OCI-LY3 (cell line): ENCODE results near the gene USHBP1.

Experiments used
- H2AFZ ChIP-seq: fragments of 200-600, 300-600 bp; shearing (Covaris generic); 2 replicates; pipeline ENCODE4 v1.6.0; 2014; ENCODE audit warnings: antibody characterized with exemption, low read depth, low read length
- H3K27ac ChIP-seq: fragments of 200-600, 300-600 bp; sonication (generic); 2 replicates; pipeline ENCODE4 v1.5.1; 2014; ENCODE audit warnings: mild to moderate bottlenecking, low read length, moderate library complexity, mixed read lengths
- H3K27me3 ChIP-seq: fragments of 200-600, 300-600 bp; sonication (generic); 2 replicates; pipeline ENCODE4 v1.6.1; 2014; ENCODE audit warnings: low read depth, low read length, mixed read lengths
- H3K36me3 ChIP-seq: fragments of 200-600, 300-600 bp; sonication (generic); replicated peaks from 2 replicates; pipeline ENCODE3; 2014; ENCODE audit warnings: low read depth, low read length, mixed read lengths
- H3K4me1 ChIP-seq: fragments of 300-600, 200-600 bp; sonication (generic); 2 replicates; pipeline ENCODE4 v1.6.1; 2014; ENCODE audit warnings: low read length, mixed read lengths
- H3K4me2 ChIP-seq: fragments of 200-600, 300-600 bp; sonication (generic); 2 replicates; pipeline ENCODE4 v1.6.1; 2014; ENCODE audit warnings: low read length, mixed read lengths
- H3K4me3 ChIP-seq: fragments of 300-600, 200-600 bp; sonication (generic); 2 replicates; pipeline ENCODE4 v1.5.1; 2014; ENCODE audit warnings: antibody characterized with exemption, mild to moderate bottlenecking, low read length, moderate library complexity
- H3K79me2 ChIP-seq: fragments of 300-600, 200-600 bp; shearing (Covaris generic); 2 replicates; pipeline ENCODE4 v1.6.1; 2014; ENCODE audit warnings: mild to moderate bottlenecking, low read length, mixed read lengths
- H3K9ac ChIP-seq: fragments of 300-600, 200-600 bp; shearing (Covaris generic); 2 replicates; pipeline ENCODE4 v1.6.0; 2014; ENCODE audit warnings: mild to moderate bottlenecking, low read length, moderate library complexity
- H3K9me3 ChIP-seq: fragments of 200-600, 300-600 bp; shearing (Covaris generic); 2 replicates; pipeline ENCODE4 v1.6.1; 2014; ENCODE audit warnings: low read length, mixed read lengths; ENCODE audit not compliant: insufficient read depth
- H4K20me1 ChIP-seq: fragments of 200-600, 300-600 bp; sonication (generic); 2 replicates; pipeline ENCODE4 v1.6.1; 2016; ENCODE audit warnings: low read length, mixed read lengths; ENCODE audit not compliant: insufficient read depth
- EZH2phosphoT487 ChIP-seq: fragments of 200-600 bp; shearing (Covaris generic); IDR thresholded peaks from 2 replicates; pipeline ENCODE4 v1.6.1; 2018; ENCODE audit warnings: antibody characterized with exemption, mixed run types, low read depth
- TF ChIP-seq, protein P1 (sequence below): fragments of 200-600, 300-600 bp; sonication (generic); IDR thresholded peaks from 2 replicates; pipeline ENCODE4 v1.5.1; 2014; ENCODE audit warnings: antibody characterized with exemption, low read length, low read depth

USHBP1 gene

GRCh38 chr19:17240826-17241399 lies 23.6 kb downstream of the USHBP1 start:
- Histone ChIP-seq H3K27ac (no peak overlapping the region), H3K79me2 (peaks cover 27% of the 10 kb centered on the region; the same call in 1 of the 2 replicates), H3K36me3 (peaks cover 3% of the 10 kb centered on the region), H3K4me2 (no peak overlapping the region), H3K4me1 (peaks cover 14% of the 10 kb centered on the region; the same call in 1 of the 2 replicates), H4K20me1 (peaks cover 16% of the 10 kb centered on the region; the same call in 1 of the 2 replicates), H3K9me3 (no peaks in the 10 kb centered on the region), H2AFZ (no peak overlapping the region), H3K4me3 (no peak overlapping the region), H3K9ac (no peak overlapping the region), H3K27me3 (no peaks in the 10 kb centered on the region)
- TF ChIP-seq, protein P1, sequence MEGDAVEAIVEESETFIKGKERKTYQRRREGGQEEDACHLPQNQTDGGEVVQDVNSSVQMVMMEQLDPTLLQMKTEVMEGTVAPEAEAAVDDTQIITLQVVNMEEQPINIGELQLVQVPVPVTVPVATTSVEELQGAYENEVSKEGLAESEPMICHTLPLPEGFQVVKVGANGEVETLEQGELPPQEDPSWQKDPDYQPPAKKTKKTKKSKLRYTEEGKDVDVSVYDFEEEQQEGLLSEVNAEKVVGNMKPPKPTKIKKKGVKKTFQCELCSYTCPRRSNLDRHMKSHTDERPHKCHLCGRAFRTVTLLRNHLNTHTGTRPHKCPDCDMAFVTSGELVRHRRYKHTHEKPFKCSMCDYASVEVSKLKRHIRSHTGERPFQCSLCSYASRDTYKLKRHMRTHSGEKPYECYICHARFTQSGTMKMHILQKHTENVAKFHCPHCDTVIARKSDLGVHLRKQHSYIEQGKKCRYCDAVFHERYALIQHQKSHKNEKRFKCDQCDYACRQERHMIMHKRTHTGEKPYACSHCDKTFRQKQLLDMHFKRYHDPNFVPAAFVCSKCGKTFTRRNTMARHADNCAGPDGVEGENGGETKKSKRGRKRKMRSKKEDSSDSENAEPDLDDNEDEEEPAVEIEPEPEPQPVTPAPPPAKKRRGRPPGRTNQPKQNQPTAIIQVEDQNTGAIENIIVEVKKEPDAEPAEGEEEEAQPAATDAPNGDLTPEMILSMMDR, result no peak
- TF ChIP-seq EZH2phosphoT487, result no peak

DNA sequence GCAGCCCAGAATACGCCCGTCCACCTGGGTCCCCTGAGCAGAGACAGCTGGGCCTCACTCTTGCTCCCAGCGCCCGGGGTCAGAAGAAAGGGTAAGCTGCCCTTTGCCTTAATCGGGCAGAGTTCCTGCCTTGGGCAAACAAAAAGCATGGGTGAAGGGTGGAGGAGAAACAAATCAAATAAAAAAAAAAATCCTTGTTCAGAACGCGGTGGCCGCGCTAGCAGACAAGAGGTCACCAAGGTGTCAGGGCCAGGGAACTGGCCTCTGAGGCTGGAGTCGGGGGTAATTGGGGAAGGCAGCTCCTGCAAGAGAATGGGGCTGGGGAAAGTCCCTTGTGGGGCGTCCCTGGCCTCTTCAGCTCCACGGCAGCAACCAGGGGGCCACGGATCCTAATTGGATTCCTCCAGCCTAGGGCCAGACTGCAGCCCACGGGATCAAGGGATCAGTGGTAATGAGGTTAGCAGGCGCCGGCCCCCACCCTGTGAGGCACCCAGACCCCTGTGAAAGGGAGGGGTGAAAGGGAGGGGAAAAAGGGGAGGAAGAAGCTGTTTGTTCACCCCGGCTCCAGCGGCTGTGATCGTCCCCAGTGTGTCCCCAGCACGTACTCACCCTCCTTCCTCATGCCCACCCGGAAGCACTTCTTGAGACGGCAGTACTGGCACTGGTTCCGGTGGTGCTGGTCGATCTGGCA lies 24.3 kb downstream of the USHBP1 start:
- H3K4me2 ChIP-seq, result no peak overlapping the region
- no peak overlapping the region for H2AFZ ChIP-seq
- peaks cover 3% of the 10 kb centered on the region for H3K36me3 ChIP-seq
- H3K79me2 ChIP-seq, result peaks cover 28% of the 10 kb centered on the region; the same call in 1 of the 2 replicates
- no peak overlapping the region for H3K27ac ChIP-seq
- H3K9me3 ChIP-seq, result no peaks in the 10 kb centered on the region
- peaks cover 14% of the 10 kb centered on the region; the same call in 1 of the 2 replicates for H3K4me1 ChIP-seq
- H3K4me3 ChIP-seq, result no peak overlapping the region
- no peak overlapping the region for H3K9ac ChIP-seq
- H4K20me1 ChIP-seq, result peaks cover 16% of the 10 kb centered on the region; the same call in 1 of the 2 replicates
- H3K27me3 ChIP-seq, result no peaks in the 10 kb centered on the region
- TF ChIP-seq, protein P1, result no peak
- TF ChIP-seq EZH2phosphoT487, result no peak

- no peaks in the 10 kb centered on the region for H3K9me3 ChIP-seq
- H4K20me1 ChIP-seq, result peaks cover 17% of the 10 kb centered on the region; the same call in 1 of the 2 replicates
- H3K36me3 ChIP-seq, result peaks cover 3% of the 10 kb centered on the region
- no peak for TF ChIP-seq EZH2phosphoT487
- TF ChIP-seq, protein P1, result no peak
- no peak overlapping the region for H3K4me2 ChIP-seq
- H2AFZ ChIP-seq, result no peak overlapping the region
- H3K27me3 ChIP-seq, result no peaks in the 10 kb centered on the region
- H3K4me1 ChIP-seq, result peaks cover 11% of the 10 kb centered on the region
- no peak overlapping the region for H3K9ac ChIP-seq
- no peak overlapping the region for H3K27ac ChIP-seq
- peaks cover 17% of the 10 kb centered on the region for H3K79me2 ChIP-seq
- H3K4me3 ChIP-seq, result no peak overlapping the region
These were observed 26.5 kb downstream of the USHBP1 start for GRCh38 chr19:17237747-17238706.
